ENCODE measurements around the gene NRXN3. TPM values are rescaled to one million over a fixed set of nuclear protein-coding genes. Genes with fewer than 3 reads are reported as not detected.

Gene NRXN3
- total RNA-seq, 1 donor from 2014 or later, result 0.07 TPM

- DNase-seq (ENCODE audit: low read depth, low spot score), result no peak
Measured at GRCh38 chr14:78709795-78710557, 539.8 kb downstream of the NRXN3 start.

DNA sequence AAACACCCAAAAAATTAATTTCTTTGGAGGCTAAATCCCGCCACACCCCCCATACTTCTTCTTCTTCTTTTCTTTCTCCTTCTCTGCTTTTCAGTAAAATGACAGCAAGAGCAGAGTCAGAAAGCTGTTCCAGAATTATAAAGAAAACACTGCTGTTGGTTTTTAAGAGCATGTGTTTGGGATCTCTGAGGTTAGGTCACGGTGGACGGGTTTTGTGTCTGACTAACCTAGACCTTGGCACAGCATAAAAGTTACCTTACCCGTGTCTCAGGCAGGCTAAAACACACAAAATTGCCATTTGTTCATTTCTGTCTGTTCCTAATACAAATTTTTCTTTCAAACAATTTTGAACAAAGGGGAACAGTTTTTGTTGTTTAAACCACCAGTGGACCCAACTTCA, 540.8 kb downstream of the NRXN3 start:
- no peak for DNase-seq (ENCODE audit: low read depth, low spot score)

DNA sequence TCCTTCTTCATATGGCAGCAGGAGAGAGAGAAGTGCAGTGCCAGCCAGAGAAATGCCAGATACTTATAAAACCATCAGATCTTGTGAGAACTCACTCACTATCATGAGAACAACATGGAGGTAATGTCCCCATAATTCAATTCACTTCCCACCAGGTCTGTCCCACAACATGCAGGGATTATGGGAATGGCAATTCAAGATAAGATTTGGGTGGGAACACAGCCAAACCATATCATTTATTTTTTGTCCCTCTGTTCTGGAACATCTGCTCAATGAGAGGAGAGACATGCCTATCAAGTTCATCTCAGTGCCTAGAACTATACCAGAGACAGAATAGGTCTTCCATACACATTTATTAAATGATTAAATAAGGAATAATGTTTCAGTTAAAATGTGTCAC, 543.5 kb downstream of the NRXN3 start:
- no peak for DNase-seq (ENCODE audit: low read depth, low spot score)

DNA sequence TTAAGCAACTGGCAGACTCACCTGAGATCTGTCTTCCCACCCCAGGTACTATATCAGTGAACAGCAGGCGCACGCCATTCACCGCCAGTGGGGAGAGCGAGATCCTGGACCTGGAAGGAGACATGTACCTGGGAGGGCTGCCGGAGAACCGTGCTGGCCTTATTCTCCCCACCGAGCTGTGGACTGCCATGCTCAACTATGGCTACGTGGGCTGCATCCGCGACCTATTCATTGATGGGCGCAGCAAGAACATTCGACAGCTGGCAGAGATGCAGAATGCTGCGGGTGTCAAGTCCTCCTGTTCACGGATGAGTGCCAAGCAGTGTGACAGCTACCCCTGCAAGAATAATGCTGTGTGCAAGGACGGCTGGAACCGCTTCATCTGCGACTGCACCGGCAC, 544.5 kb downstream of the NRXN3 start:
- DNase-seq (ENCODE audit: low read depth, low spot score), result no peak

- DNase-seq (ENCODE audit: low read depth, low spot score), result no peak
Measured at GRCh38 chr14:78721756-78722480, 551.7 kb downstream of the NRXN3 start.

DNA sequence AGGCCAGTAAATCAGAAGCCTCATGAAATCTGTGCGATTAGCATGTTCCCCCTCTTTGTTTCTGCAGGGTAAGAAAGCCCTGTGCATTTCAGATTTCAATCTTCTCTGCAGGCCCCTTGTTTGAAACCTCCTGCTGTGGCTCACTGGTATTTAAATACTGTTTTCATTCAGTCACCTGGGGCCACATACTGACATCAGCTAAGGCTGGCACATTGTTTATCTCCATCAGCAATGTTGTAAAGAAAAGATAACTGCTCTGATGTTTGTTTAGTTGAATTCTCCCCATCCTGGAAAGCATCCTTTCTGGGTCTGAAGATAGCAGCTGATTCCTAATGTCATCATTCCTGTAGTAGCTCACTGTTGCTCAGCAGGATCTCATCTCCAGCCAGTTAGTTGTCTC, 554.9 kb downstream of the NRXN3 start:
- DNase-seq (ENCODE audit: low read depth, low spot score), result no peak

DNA sequence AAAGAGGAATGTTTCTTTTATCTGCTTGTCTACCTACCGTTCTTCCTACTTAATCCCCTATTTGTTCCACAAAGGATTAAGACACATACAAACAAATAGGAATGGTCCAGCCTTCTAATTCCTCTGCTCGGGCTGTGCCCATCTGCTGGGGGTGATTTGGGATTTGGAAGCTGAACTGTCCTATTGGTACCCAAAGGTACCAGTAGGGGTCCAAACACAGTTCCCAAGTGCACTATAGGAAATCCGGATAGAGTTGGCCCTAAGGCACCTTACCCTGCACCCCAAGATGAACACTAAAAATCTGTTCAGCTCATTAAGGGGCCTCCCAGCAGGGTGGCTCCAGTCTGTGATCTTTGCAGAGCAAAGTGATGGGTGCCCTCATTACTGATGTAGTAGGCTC, 566.9 kb downstream of the NRXN3 start:
- DNase-seq (ENCODE audit: low read depth, low spot score), result no peak

DNA sequence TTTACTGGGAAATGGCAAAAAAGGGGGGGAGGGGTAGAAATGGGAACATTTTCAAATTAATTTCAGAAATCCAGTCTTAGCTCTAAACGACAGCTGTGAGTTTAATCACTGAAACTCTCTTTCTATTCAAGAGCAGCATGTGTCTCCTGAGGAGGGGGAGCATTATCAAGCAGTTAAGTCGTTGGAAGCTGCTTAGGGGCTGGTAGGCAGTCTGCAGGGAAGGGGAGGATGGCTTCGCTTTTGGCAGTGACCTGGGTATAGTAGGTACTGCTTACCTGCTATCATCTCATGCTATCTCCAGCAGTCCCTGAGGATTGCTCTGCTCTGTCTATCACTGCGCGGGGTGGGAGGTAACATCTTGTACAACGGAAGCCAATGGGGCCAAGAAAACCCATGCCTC, 567.4 kb downstream of the NRXN3 start:
- no peak for DNase-seq (ENCODE audit: low read depth, low spot score)

DNA sequence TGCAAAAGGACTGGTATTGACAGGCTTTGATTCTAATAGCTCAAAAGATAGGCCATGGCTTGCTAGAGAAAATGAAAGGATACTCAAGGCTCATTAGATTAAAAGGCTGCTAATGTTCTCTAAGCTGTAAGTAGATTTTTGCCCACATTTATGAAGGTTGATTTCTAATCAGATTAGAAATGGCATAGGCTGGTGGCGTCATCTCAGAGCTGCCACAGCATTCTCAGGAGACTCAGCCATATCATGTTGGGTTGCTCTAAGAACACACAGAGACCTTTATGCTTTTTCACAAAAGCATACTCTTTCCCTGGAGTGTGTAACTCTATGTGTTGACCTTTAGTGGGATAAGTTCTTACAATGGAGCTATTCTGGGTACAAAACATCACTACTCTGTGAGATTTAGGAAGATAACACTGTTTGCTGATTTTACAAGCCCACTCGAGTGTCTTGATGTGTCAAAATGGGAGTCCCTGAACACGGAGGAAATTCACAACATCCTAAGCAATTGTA, 576.0 kb downstream of the NRXN3 start:
- no peak for DNase-seq (ENCODE audit: low read depth, low spot score)

DNA sequence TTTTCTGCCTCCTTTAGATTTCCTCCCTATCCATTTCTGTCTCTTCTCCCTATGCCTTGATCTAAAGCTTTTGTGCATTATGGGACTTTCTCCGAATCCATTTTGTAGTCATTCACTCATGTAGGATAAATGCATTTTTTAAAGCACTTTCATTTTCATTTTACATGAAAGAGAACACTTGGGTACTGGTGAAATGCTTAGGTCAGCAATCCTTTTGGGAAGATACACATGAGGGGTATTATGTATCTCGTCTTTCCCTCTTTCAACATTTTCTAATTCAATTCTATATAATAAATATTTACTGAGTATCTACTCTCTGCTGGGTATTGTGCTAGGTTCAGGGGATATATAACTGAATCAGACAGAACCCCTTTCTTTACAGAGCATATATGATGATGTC, 577.6 kb downstream of the NRXN3 start:
- DNase-seq (ENCODE audit: low read depth, low spot score), result no peak

- DNase-seq (ENCODE audit: low read depth, low spot score), result no peak
Measured at GRCh38 chr14:78752518-78753188, 582.5 kb downstream of the NRXN3 start.

- no peak for DNase-seq (ENCODE audit: low read depth, low spot score)
Measured at GRCh38 chr14:78754059-78754458, 583.9 kb downstream of the NRXN3 start.

DNA sequence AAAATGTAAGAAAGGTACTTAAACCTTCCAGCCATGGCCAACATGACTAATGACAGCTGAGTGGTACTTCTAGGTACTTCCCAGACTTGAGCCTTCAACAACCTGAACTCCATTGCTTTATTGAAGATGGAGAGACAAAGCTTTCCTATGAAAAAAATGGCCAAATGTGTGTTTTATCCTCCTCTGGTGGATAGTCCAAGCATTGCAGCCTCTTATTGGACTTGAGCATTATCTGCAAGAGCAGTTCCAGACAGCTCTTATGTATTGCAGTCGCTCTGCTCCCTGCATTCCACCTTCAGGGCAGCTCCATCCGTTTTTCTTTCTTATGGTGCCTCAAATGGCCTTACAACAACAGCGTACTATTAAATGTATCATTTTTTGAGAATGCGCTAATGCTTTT, 588.2 kb downstream of the NRXN3 start:
- no peak for DNase-seq (ENCODE audit: low read depth, low spot score)

DNA sequence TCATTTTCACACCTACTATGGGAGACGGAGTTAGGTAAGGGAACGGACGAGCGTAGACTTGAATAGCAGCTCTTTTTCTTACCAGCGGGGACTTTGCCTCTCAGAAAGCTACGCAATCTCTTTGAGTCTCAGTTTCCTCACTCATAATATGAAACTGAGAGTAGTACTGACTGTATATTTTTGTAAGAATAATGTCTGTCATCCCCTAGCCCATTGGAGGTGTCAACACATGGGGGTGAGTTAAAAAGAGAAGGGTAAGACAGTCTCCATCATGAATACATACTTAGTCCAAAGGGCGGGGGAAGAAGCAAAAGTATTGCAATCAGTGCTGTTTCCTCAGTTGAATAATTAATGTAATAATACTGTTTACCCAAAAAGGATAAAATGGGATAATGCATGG, 592.2 kb downstream of the NRXN3 start:
- no peak for DNase-seq (ENCODE audit: low read depth, low spot score)

- no peak for DNase-seq (ENCODE audit: low read depth, low spot score)
Measured at GRCh38 chr14:78763746-78764145, 593.6 kb downstream of the NRXN3 start.

DNA sequence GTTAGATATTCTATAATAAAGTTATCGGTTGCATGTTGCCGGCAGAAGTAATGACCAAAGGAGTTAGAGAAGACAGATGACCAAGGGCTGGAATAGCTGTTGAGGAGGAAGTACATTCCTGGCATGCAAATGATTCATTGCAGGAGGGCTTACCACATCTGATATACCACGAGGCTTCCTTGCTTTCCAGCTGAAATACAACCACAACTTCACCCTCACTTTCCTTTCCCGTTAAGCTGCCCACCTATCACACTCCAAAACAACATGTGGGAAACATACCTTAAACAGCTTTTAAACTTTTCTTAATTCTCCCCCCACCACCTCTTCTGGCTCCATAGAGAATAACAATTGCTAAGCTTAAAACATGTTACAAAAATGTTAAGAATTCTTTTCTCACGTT, 594.1 kb downstream of the NRXN3 start:
- DNase-seq (ENCODE audit: low read depth, low spot score), result no peak

GRCh38 chr14:78764645-78765044, 594.5 kb downstream of the NRXN3 start:
- no peak for DNase-seq (ENCODE audit: low read depth, low spot score)

DNA sequence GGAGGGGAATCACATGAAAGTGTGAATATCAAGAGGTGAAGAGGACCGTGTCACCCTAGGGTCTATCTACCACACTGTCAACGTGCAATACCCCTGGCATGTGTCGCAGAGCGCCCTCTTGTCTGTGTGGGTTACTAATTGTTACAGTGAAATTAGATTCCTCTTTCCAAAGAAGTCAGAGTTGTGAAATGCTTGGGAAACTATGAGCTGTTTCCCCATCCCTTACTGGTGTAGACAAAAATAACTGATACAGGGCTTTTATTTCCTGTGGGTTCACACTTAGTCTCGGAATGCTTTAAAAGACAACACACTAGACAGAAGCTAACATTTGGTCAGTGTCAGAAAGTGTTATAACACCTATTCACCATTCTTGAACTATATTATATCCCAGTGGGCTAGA, 597.3 kb downstream of the NRXN3 start:
- DNase-seq (ENCODE audit: low read depth, low spot score), result no peak

GRCh38 chr14:78782551-78782950, 612.4 kb downstream of the NRXN3 start:
- no peak for DNase-seq (ENCODE audit: low read depth, low spot score)

DNA sequence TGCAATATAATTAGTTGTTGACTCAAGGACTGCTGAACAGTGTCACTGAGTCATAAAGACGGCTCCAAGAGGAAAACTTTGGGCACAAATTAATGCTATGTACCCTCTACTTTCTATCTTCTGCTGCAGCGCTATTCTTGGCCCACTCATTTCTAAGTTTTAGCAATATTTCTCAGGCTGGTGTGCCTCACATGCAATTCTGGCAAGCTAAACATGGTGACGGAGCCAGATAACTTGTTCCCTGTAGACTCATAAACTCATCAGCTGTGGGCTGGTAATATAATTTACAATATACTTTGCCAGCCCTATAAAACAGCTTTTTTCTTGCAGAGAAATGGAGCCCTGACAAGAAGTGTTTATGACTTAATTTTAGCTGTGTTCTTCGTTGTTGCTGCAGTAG, 615.1 kb downstream of the NRXN3 start:
- DNase-seq (ENCODE audit: low read depth, low spot score), result no peak

DNA sequence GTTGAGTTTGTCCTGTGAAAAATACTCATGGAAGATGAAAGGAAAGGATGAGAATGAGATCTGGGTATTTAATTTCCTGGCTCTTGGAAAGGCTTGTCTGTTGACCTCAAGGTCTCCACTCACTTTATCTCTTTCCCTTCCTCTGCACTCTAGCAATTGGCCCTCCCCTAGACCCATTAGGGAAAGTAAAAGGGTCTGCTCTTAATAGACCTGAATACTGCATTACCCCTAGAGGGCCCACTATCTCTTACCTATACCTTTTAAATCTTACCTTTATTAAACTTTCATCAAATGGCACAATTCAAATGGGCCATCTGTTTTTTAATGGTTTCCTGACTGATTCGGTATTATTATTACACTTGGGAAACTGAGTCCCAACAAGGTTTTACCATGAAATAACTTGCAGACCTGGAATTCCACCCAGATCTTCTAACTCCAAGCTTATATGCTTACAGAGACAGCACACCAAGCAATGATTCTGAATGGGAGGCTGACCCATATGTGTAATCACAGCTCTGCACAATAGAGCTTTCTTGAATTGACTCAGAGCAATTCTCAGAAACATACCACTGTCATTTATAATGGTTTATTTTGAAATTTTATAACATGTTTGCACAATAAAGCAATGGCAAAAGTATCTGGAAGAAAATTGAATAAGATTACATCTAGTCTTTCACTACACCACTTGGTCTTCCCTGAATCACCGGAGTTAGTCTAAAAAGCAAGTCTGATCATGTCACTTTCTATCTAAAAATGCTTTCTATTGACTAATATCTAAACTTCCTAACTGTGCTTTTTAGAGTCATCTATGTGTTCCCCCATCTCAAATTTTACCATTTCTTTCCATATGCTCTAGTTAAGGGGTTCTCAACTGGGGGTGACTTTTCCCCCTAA, 618.5 kb downstream of the NRXN3 start:
- DNase-seq (ENCODE audit: low read depth, low spot score), result no peak

Data from pulmonary artery endothelial cell (primary cell).